Pancreas (tissue), 10 donors: ENCODE measurements around the gene ZCCHC10. TPM values are rescaled to one million over a fixed set of nuclear protein-coding genes. Genes with fewer than 3 reads are reported as not detected.

Source experiments
- ATAC-seq, 4 donors: fragments of 200-7000 bp; cut with Tn5 transposase; one replicate each; pipeline versions ENCODE4 v1.8.0 to v1.9.1; 2020; ENCODE audit warnings: mild to moderate bottlenecking in 4 of 4, moderate library complexity in 4 of 4
- DNase-seq, 6 donors: peaks; one replicate each; pipeline ENCODE4 v3.0.0-alpha.2; 2020
- FAIRE-seq: peaks from 2 replicates; lab custom pipeline; 2012; peaks lifted over from hg19 to GRCh38; lab: Jason Lieb, UNC
- H3K27ac ChIP-seq, 4 donors: fragments of 200-600 bp; sonication (generic); 1 replicate in 3 of 4; 2 replicates in 1 of 4; pipeline versions ENCODE4 v1.5.0 to v1.8.0; 2020
- H3K27me3 ChIP-seq, 4 donors: fragments of 200-600 bp; one replicate each; pipeline ENCODE4 v1.8.0; 2021
- H3K36me3 ChIP-seq, 3 donors: fragments of 200-600 bp; sonication (generic) in 1 of 3; one replicate each; pipeline versions ENCODE4 v1.5.0 to v1.8.0; 2020 to 2021
- H3K4me1 ChIP-seq, 3 donors: fragments of 200-600 bp; one replicate each; pipeline ENCODE4 v1.8.0; 2021
- H3K4me3 ChIP-seq, 4 donors: fragments of 200-600 bp; sonication (generic) in 2 of 4; one replicate each; pipeline versions ENCODE4 v1.5.0 to v1.8.0; 2020 to 2021
- H3K9me3 ChIP-seq, 4 donors: fragments of 200-600 bp; one replicate each; pipeline ENCODE4 v1.8.0; 2021
- CTCF ChIP-seq, 4 donors: fragments of 200-600 bp; sonication (generic) in 3 of 4; IDR thresholded peaks; one replicate each; pipeline versions ENCODE4 v1.5.0 to v1.8.0; 2021; ENCODE audit warnings: antibody characterized with exemption in 4 of 4
- WGBS, 2 donors: extraction: QIAGEN DNeasy Blood & Tissue Kit; methylation state at CpG; one replicate each; pipeline ENCODE4 v1.1.7; 2013; 5-methylcytosine and 5-hydroxymethylcytosine counted together
- intact Hi-C, 3 donors: fragments of 100-400 bp; cut with DNase I; formaldehyde crosslinking; loops; one replicate each; pipeline versions ENCODE4 v1.11.1 to v1.14.2; 2022
- polyA plus RNA-seq, 2 donors: library from polyadenylated mRNA; stranded (reverse); fragments of 200-250 nt; gene quantifications; one replicate each; pipeline ENCODE4 v1.2.3, GENCODE V29; 2013
- total RNA-seq, 6 donors: library from RNA; stranded (reverse); fragmentation: NEBNext Ultra II Directional in 4 of 6; extraction: Animal tissue kit (Norgen Biotek cat#: 25700) in 4 of 6; gene quantifications; one replicate each; pipeline versions ENCODE4 v1.2.1 to v1.2.4, GENCODE V29; 2021 to 2023
- donor health status: healthy with polysubstance abuse.
- donor health status: DM: no; HTN: no; CAD: no; lungs with moderate emphysema.
- donor health status: DM: no; HTN: no; CAD: no.
- donor health status: control.
- donor health status: control.
- donor health status: Bipolar disorder and iron deficiency.
- donor health status: DM: yes; HTN: yes; CAD: no.
- donor health status: DM: no; HTN: no; CAD: no.
- donor health status: DM: no; HTN: no; CAD: no.
- donor health status: DM: yes; HTN: yes; CAD: no.

The ZCCHC10 gene
- total and polyA plus RNA-seq, 8 donors: 4.8 to 13.3 (median 9.1) TPM

DNA sequence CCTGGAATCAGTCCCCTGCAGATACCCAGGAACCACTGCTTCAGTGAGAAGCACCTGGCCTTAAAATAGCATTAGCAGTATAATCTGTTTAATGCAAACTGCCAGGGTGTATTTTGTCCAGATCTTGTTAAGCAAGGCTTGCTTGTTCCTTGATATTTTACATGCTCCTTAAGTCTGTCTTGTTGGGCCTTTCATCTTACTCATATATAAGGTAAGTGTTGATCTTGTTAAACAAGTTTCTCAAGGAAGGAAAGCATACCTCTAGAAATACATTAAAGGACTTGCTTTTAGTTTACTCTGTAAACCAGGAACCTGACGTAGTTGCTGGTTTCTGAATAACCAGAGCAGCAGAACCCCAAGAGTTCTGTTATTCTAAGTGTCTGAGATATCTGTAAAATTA, 39.1 kb upstream of the ZCCHC10 start:
- Histone ChIP-seq H3K4me1 (no peaks in the 10 kb centered on the region), H3K9me3 (no peaks in the 10 kb centered on the region), H3K36me3 (peaks cover 2 to 33% (median 9%) of the 10 kb centered on the region in 3 donors), H3K27me3 (no peaks in the 10 kb centered on the region), H3K4me3 (no peak overlapping the region), H3K27ac (no peak overlapping the region)
- intact Hi-C loops: no loop called here
- FAIRE-seq: no peak
- no peak for TF ChIP-seq CTCF (IDR thresholded peaks at IDR 0.05)
- no peak for ATAC-seq
- no peak for DNase-seq
- 60 to 69% methylated on average over 1 of the region's 1 CpG for WGBS, 2 donors

DNA sequence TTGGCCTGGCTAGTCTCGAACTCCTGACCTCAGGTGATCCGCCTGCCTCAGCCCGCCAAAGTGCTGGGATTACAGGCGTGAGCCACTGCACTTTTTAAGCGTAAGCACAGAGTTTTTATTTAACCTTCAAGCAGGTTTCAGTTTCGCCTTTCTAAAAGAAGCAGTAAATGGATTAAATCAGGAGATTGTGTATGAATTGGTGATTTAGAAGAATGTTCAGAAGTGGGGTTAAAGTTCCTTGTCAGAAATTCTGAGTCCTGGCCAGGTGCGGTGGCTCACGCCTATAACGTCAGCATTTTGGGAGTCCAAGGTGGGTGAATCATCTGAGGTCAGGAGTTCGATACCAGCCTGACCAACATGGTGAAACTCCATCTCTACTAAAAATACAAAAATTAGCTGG, 37.6 kb upstream of the ZCCHC10 start:
- Histone ChIP-seq H3K9me3 (no peaks in the 10 kb centered on the region), H3K36me3 (peaks cover 2 to 19% (median 3%) of the 10 kb centered on the region in 3 donors), H3K27ac (no peak overlapping the region), H3K4me1 (no peaks in the 10 kb centered on the region), H3K4me3 (no peak overlapping the region), H3K27me3 (no peaks in the 10 kb centered on the region)
- 78 to 83% methylated on average over 10 of the region's 10 CpGs for WGBS, 2 donors
- DNase-seq: no peak
- no peak for ATAC-seq
- TF ChIP-seq CTCF (IDR thresholded peaks at IDR 0.05): no peak
- FAIRE-seq: no peak
- intact Hi-C loops: no loop called here

- Histone ChIP-seq H3K4me3 (no peak overlapping the region), H3K4me1 (no peaks in the 10 kb centered on the region), H3K9me3 (no peaks in the 10 kb centered on the region), H3K36me3 (peaks cover 0 to 10% (median under 1%) of the 10 kb centered on the region in 3 donors), H3K27me3 (no peaks in the 10 kb centered on the region), H3K27ac (no peak overlapping the region)
- intact Hi-C loops: no loop called here
- WGBS, 2 donors: 68 to 74% methylated on average over 1 of the region's 1 CpG
- DNase-seq (no peak), FAIRE-seq (no peak), ATAC-seq (no peak)
- no peak for TF ChIP-seq CTCF (IDR thresholded peaks at IDR 0.05)
These were observed 35.9 kb upstream of the ZCCHC10 start for GRCh38 chr5:133062276-133062675.

DNA sequence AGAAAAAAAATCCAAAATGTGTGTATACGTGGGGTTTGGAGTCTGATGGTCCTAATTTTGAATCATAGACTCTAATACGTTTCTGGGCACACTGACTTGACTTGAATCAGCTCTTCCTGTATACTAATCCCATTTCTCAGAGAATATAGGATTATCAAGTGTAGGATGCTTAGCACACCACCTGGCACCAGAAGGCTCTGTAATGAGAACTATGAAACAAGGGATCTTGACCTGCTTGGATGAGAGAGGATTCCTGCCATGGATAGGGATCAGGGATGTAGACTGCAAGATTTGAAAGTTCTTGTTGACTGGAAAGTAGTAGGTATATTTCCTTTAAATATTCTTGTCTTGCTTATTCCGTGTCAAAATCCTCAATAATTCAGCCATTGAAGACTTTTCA, 33.3 kb upstream of the ZCCHC10 start:
- FAIRE-seq (no peak), DNase-seq (no peak), ATAC-seq (no peak)
- Histone ChIP-seq H3K27ac (no peak overlapping the region), H3K9me3 (no peaks in the 10 kb centered on the region), H3K4me1 (peaks cover 0 to 5% (median 3%) of the 10 kb centered on the region in 3 donors), H3K4me3 (no peak overlapping the region), H3K36me3 (no peaks in the 10 kb centered on the region), H3K27me3 (no peaks in the 10 kb centered on the region)
- no peak for TF ChIP-seq CTCF (IDR thresholded peaks at IDR 0.05)
- intact Hi-C loops: no loop called here
- 78 to 80% methylated on average over 3 of the region's 3 CpGs for WGBS, 2 donors

DNA sequence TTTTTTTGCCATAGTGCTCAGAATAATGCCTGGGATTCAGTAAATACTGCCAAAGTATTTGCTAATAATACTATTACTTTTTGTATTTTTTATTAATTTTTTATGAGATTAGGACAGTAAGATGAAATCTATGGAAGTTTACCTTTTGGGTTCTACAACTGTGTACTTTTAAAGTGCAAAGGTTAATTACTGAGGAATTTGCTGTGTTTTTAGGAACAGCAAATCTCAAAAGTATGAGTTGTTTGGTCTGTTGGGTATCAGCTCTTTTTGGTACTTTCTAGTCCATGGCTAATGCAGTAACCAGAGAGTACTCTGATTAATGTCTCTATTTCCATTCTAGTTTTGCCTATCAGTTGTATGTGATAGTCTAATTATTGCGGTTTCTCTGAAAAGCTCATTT, 30.5 kb upstream of the ZCCHC10 start:
- Histone ChIP-seq H3K4me1 (peaks cover 5 to 11% (median 8%) of the 10 kb centered on the region in 3 donors), H3K9me3 (no peaks in the 10 kb centered on the region), H3K36me3 (no peaks in the 10 kb centered on the region), H3K4me3 (no peak overlapping the region), H3K27ac (no peak overlapping the region), H3K27me3 (no peaks in the 10 kb centered on the region)
- ATAC-seq (no peak), FAIRE-seq (no peak), DNase-seq (no peak)
- no peak for TF ChIP-seq CTCF (IDR thresholded peaks at IDR 0.05)
- WGBS, 2 donors: 97% methylated on average over 1 of the region's 1 CpG
- intact Hi-C loops: no loop called here
